SK-N-SH (cell line): ENCODE results near the gene RAMP1. TPM values are rescaled to one million over a fixed set of nuclear protein-coding genes. Genes with fewer than 3 reads are reported as not detected.

Experiments
- CTCF ChIA-PET: fragments of 300-600, 350-600 bp; formaldehyde crosslinking; extraction: SDS; loops from one replicate; lab custom pipeline; 2021; lab: Yijun Ruan, JAX
- POLR2A ChIA-PET: fragments of 350-600 bp; sonication (Branson Sonifier 250); formaldehyde crosslinking; extraction: SDS; loops from one replicate; lab custom pipeline; 2020; ENCODE audit warnings: antibody characterized with exemption, inconsistent platforms; lab: Yijun Ruan, JAX
- DNase-seq: peaks from one replicate; pipeline ENCODE4 v3.0.0; 2012
- H2AFZ ChIP-seq: fragments of 200-600 bp; sonication (generic); 2 replicates; pipeline ENCODE4 v1.8.1; 2016; ENCODE audit warnings: antibody characterized with exemption, mild to moderate bottlenecking, low read depth
- H3F3A ChIP-seq: fragments of 200-600 bp; sonication (generic); replicated peaks from 2 replicates; pipeline ENCODE3; 2016; ENCODE audit warnings: antibody characterized with exemption, mild to moderate bottlenecking; ENCODE audit not compliant: insufficient read depth
- H3K27ac ChIP-seq, 2 experiments: fragments of 200-500 bp in 1 of 2; fragments of 200-600 bp in 1 of 2; sonication (Bioruptor generic) in 1 of 2; sonication (generic), shearing (Covaris generic) in 1 of 2; 2 replicates each; pipeline versions ENCODE4 v1.5.1 to v1.6.1; 2014 to 2016; ENCODE audit warnings: low read depth in 2 of 2, inconsistent platforms in 1 of 2, low read length in 1 of 2, mild to moderate bottlenecking in 1 of 2, mixed read lengths in 1 of 2
- H3K27me3 ChIP-seq: fragments of 200-600 bp; sonication (generic), shearing (Covaris generic); 2 replicates; pipeline ENCODE4 v1.6.1; 2016; ENCODE audit warnings: mixed run types; ENCODE audit not compliant: insufficient read depth
- H3K36me3 ChIP-seq, 2 experiments: fragments of 200-500 bp in 1 of 2; fragments of 200-600 bp in 1 of 2; sonication (Bioruptor generic) in 1 of 2; sonication (generic) in 1 of 2; replicated peaks in 1 of 2; 2 replicates each; pipeline versions ENCODE3 to v1.5.1; 2014 to 2016; ENCODE audit warnings: low read length in 1 of 2, mild to moderate bottlenecking in 1 of 2; ENCODE audit not compliant: insufficient read depth in 2 of 2, control insufficient read depth in 1 of 2
- H3K4me1 ChIP-seq, 2 experiments: fragments of 200-500 bp in 1 of 2; fragments of 200-600 bp in 1 of 2; sonication (Bioruptor generic) in 1 of 2; sonication (generic), shearing (Covaris generic) in 1 of 2; 2 replicates each; pipeline versions ENCODE4 v1.5.1 to v1.6.1; 2014 to 2016; ENCODE audit warnings: low read depth in 1 of 2, low read length in 1 of 2, mixed run types in 1 of 2; ENCODE audit not compliant: insufficient read depth in 2 of 2, control insufficient read depth in 1 of 2
- H3K4me2 ChIP-seq: fragments of 200-600 bp; sonication (generic), shearing (Covaris generic); 2 replicates; pipeline ENCODE4 v1.6.1; 2017; ENCODE audit warnings: mixed run types
- H3K4me3 ChIP-seq, 2 experiments: fragments of 200-500 bp in 1 of 2; fragments of 200-600 bp in 1 of 2; sonication (Bioruptor generic) in 1 of 2; sonication (generic), shearing (Covaris generic) in 1 of 2; 2 replicates each; pipeline versions ENCODE4 v1.5.1 to v1.8.1; 2014 to 2016; ENCODE audit warnings: low read depth in 2 of 2, inconsistent platforms in 1 of 2, low read length in 1 of 2, mild to moderate bottlenecking in 1 of 2, mixed read lengths in 1 of 2, moderate library complexity in 1 of 2
- H3K79me2 ChIP-seq: fragments of 200-600 bp; sonication (generic); 2 replicates; pipeline ENCODE4 v1.8.1; 2017; ENCODE audit warnings: mild to moderate bottlenecking; ENCODE audit not compliant: insufficient read depth
- H3K9ac ChIP-seq: fragments of 200-600 bp; sonication (generic); 2 replicates; pipeline ENCODE4 v1.6.1; 2017; ENCODE audit warnings: mixed run types
- H3K9me2 ChIP-seq: fragments of 200-600 bp; sonication (generic); 2 replicates; pipeline ENCODE4 v1.6.1; 2017; ENCODE audit warnings: mixed run types
- H3K9me3 ChIP-seq: fragments of 200-600 bp; sonication (generic); 2 replicates; pipeline ENCODE4 v1.6.1; 2017; ENCODE audit warnings: mixed run types, mild to moderate bottlenecking, moderate library complexity
- H4K20me1 ChIP-seq: fragments of 200-600 bp; sonication (generic); 2 replicates; pipeline ENCODE4 v1.6.1; 2017; ENCODE audit warnings: mild to moderate bottlenecking, mixed run types; ENCODE audit not compliant: insufficient read depth
- CHD2 ChIP-seq: fragments of 150-350 bp; IDR thresholded peaks from 2 replicates; pipeline ENCODE4 v1.6.1; 2018; ENCODE audit warnings: low read length; ENCODE audit not compliant: partially characterized antibody
- CTCF ChIP-seq: fragments of 200-600 bp; sonication (generic); IDR thresholded peaks from 2 replicates; pipeline ENCODE4 v1.6.1; 2017; ENCODE audit warnings: antibody characterized with exemption, mild to moderate bottlenecking, moderate library complexity
- ELF1 ChIP-seq: IDR thresholded peaks from 2 replicates; pipeline ENCODE4 v1.4.0; 2012
- FOSL2 ChIP-seq: IDR thresholded peaks from 2 replicates; pipeline ENCODE4 v1.4.0; 2012; ENCODE audit warnings: low read depth, mild to moderate bottlenecking, moderate library complexity, borderline replicate concordance
- FOXJ3 ChIP-seq: sonication (generic); formaldehyde crosslinking; IDR thresholded peaks from 2 replicates; pipeline ENCODE4 v1.5.1; 2020; ENCODE audit warnings: mild to moderate bottlenecking, missing genetic modification reagents
- GABPA ChIP-seq: IDR thresholded peaks from 2 replicates; pipeline ENCODE4 v1.4.0; 2012; ENCODE audit warnings: low read depth, mild to moderate bottlenecking
- IRF3 ChIP-seq: fragments of 150-350 bp; IDR thresholded peaks from 2 replicates; pipeline ENCODE4 v1.6.1; 2016; ENCODE audit warnings: mild to moderate bottlenecking, low read depth, low read length
- JUND ChIP-seq: IDR thresholded peaks from 2 replicates; pipeline ENCODE4 v1.4.0; 2012
- MAX ChIP-seq: IDR thresholded peaks from 2 replicates; pipeline ENCODE4 v1.4.0; 2012; ENCODE audit warnings: low read depth
- MXI1 ChIP-seq: IDR thresholded peaks from 2 replicates; pipeline ENCODE4 v1.6.1; 2012; ENCODE audit warnings: mild to moderate bottlenecking, low read depth, low read length, improper control_type of control experiment
- PBX3 ChIP-seq: IDR thresholded peaks from 2 replicates; pipeline ENCODE4; 2012
- POLR2AphosphoS5 ChIP-seq: IDR thresholded peaks from 2 replicates; pipeline ENCODE4 v1.6.1; 2012; ENCODE audit warnings: low read depth, low read length
- RCOR1 ChIP-seq: fragments of 150-350 bp; IDR thresholded peaks from 2 replicates; pipeline ENCODE4 v1.6.1; 2017; ENCODE audit warnings: antibody characterized with exemption, low read length
- REST ChIP-seq: IDR thresholded peaks from 2 replicates; pipeline ENCODE4 v1.6.1; 2012; ENCODE audit warnings: mild to moderate bottlenecking, low read depth, low read length, moderate library complexity
- RFX5 ChIP-seq: IDR thresholded peaks from 2 replicates; pipeline ENCODE4 v1.6.1; 2012; ENCODE audit warnings: mild to moderate bottlenecking, improper control_type of control experiment, low read length
- RXRA ChIP-seq: IDR thresholded peaks from 2 replicates; pipeline ENCODE4 v1.4.0; 2012; ENCODE audit warnings: low read depth, mild to moderate bottlenecking, borderline replicate concordance
- SMC3 ChIP-seq: IDR thresholded peaks from 2 replicates; pipeline ENCODE4 v1.6.1; 2012; ENCODE audit warnings: low read depth, low read length, improper control_type of control experiment
- TAF1 ChIP-seq: IDR thresholded peaks from 2 replicates; pipeline ENCODE4 v1.6.1; 2012; ENCODE audit warnings: low read depth, mild to moderate bottlenecking, low read length, moderate library complexity, borderline replicate concordance
- TCF12 ChIP-seq: IDR thresholded peaks from 2 replicates; pipeline ENCODE4 v1.4.0; 2012
- TEAD4 ChIP-seq: IDR thresholded peaks from 2 replicates; pipeline ENCODE4 v1.4.0; 2012; ENCODE audit warnings: mild to moderate bottlenecking, borderline replicate concordance; ENCODE audit not compliant: insufficient read depth
- USF1 ChIP-seq: IDR thresholded peaks from 2 replicates; pipeline ENCODE4 v1.4.0; 2012; ENCODE audit warnings: low read depth, borderline replicate concordance
- ZBTB33 ChIP-seq: IDR thresholded peaks from 2 replicates; pipeline ENCODE4 v1.4.0; 2012; ENCODE audit warnings: low read depth, borderline replicate concordance
- WGBS: methylation state at CpG from one replicate; pipeline ENCODE4 v1.1.6; 2017; ENCODE audit warnings: low lambda C conversion rate; 5-methylcytosine and 5-hydroxymethylcytosine counted together
- polyA plus RNA-seq, 3 experiments: library from polyadenylated mRNA; depleted of rRNA; stranded (reverse); fragments of >200 nt; gene quantifications; 2 replicates each; pipeline ENCODE4 v1.2.3, GENCODE V29; 2012

Gene RAMP1
- polyA plus RNA-seq, 1 of the 3 experiments (the other 2 are of a cell fraction), result 27.9 TPM

GRCh38 chr2:237874585-237875161 lies 15.2 kb downstream of the RAMP1 start:
- DNase-seq, result no peak
- no peaks in the 10 kb centered on the region for H3K9me3 ChIP-seq
- peaks cover 13 to 93% of the 10 kb centered on the region in 2 experiments; a peak in 3 of 4 replicates for H3K4me1 ChIP-seq
- peak overlapping the region; percentile 49 for H3K4me2 ChIP-seq
- peak overlapping the region; percentile 50 to 64; a peak in 3 of 4 replicates for H3K27ac ChIP-seq
- no peaks in the 10 kb centered on the region for H3F3A ChIP-seq
- ChIA-PET CTCF (interaction anchor here (2.2 to 2.7 kb wide), 3 partner anchors 10 to 49 kb away, joined by 9 to 11 read pairs (median 9); no protein-coding TSS in a partner anchor), POLR2A (interaction anchor here (3.6 kb wide), 1 partner anchor 10 kb away, joined by 18 read pairs; no protein-coding TSS in a partner anchor)
- no peaks in the 10 kb centered on the region for H3K79me2 ChIP-seq
- WGBS, result 37% methylated on average over 7 of the region's 7 CpGs
- peak overlapping the region; percentile 37; the same call in 1 of the 2 replicates for H2AFZ ChIP-seq
- H3K9me2 ChIP-seq, result no peaks in the 10 kb centered on the region
- H3K4me3 ChIP-seq, result no peak overlapping the region
- no peaks in the 10 kb centered on the region for H3K27me3 ChIP-seq
- no peaks in the 10 kb centered on the region for H4K20me1 ChIP-seq
- peak overlapping the region; percentile 36; the same call in 1 of the 2 replicates for H3K9ac ChIP-seq
- H3K36me3 ChIP-seq, result no peaks in the 10 kb centered on the region
- TF ChIP-seq RXRA, result peak; percentile 51; the same call in 1 of the 2 replicates
- no peak for TF ChIP-seq USF1
- no peak for TF ChIP-seq RCOR1
- peak; percentile 74 for TF ChIP-seq MAX
- no peak for TF ChIP-seq TEAD4
- TF ChIP-seq ZBTB33, result no peak
- peak; percentile 76; the same call in 1 of the 2 replicates for TF ChIP-seq FOSL2
- no peak for TF ChIP-seq ELF1
- no peak for TF ChIP-seq CTCF
- TF ChIP-seq TCF12, result peak; percentile 38; the same call in 1 of the 2 replicates
- TF ChIP-seq POLR2AphosphoS5, result no peak
- 0 out of 2 replicates have a peak, but pooled peaks have one; percentile 36 for TF ChIP-seq TAF1
- TF ChIP-seq IRF3, result no peak
- TF ChIP-seq REST, result no peak
- TF ChIP-seq CHD2, result no peak
- TF ChIP-seq PBX3, result peak; percentile 60
- TF ChIP-seq RFX5, result no peak
- no peak for TF ChIP-seq GABPA
- TF ChIP-seq JUND, result peak; percentile 76
- TF ChIP-seq FOXJ3 (CRISPR knock-in tag), result no peak
- no peak for TF ChIP-seq MXI1
- TF ChIP-seq SMC3, result no peak
